Measurements from ENCODE around the gene ZNF32. TPM values are rescaled to one million over a fixed set of nuclear protein-coding genes. Genes with fewer than 3 reads are reported as not detected.

Gene ZNF32
- polyA plus RNA-seq, 1 donor from 2014 or later: 162 TPM

DNA sequence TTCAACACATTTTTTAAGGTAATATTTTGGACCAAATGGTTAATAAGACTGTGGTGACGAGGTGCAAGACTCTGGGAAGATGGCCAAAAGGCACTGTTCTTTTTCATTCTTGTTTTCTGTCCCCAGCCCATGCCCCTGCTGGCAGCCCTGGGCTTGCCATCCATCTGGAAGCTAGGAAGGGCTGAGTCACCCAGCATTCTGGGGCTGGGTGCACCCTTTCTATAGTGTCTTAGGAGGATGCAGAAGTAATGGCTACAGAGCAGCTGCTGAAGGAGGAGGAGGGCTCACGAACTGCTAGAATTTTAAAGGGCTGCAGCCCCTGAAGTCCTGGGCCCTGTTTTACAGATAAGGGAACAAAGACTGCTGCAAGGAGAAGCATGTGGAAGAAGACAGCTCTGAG lies 42.8 kb upstream of the ZNF32 start:
- Histone ChIP-seq H3K4me3 (ENCODE audit: low read length) (no peak overlapping the region), H3K4me2 (ENCODE audit: low read length) (no peak overlapping the region), H3F3A (ENCODE audit: insufficient read depth, low read length, poor library complexity, severe bottlenecking) (no peaks in the 10 kb centered on the region), H3K27ac (ENCODE audit: low read length) (no peak overlapping the region), H3K27me3 (ENCODE audit: insufficient read depth, low read depth, low read length) (peaks cover 16% of the 10 kb centered on the region), H3K9me2 (ENCODE audit: insufficient read depth, low read length) (no peaks in the 10 kb centered on the region), H2AFZ (ENCODE audit: low read depth, low read length) (no peak overlapping the region), H4K20me1 (ENCODE audit: insufficient read depth) (no peaks in the 10 kb centered on the region), H3K36me3 (ENCODE audit: insufficient read depth, low read length) (no peaks in the 10 kb centered on the region), H3K9me3 (ENCODE audit: low read length) (no peaks in the 10 kb centered on the region), H3K9ac (ENCODE audit: low read length) (no peak overlapping the region), H3K79me2 (replicated peaks; ENCODE audit: insufficient read depth, low read length) (no peaks in the 10 kb centered on the region)
- TF ChIP-seq EP300 (conservative IDR thresholded peaks at IDR 0.05; ENCODE audit: poor library complexity, severe bottlenecking) (no peak), POLR2AphosphoS5 (IDR thresholded peaks at IDR 0.05) (no peak), EZH2 (IDR thresholded peaks at IDR 0.05; ENCODE audit: borderline replicate concordance, insufficient read depth, low read length, poor library complexity, severe bottlenecking) (no peak), TAF1 (IDR thresholded peaks at IDR 0.05; ENCODE audit: low read depth) (no peak), CTCF (IDR thresholded peaks at IDR 0.05; ENCODE audit: poor library complexity, severe bottlenecking) (no peak), RAD21 (conservative IDR thresholded peaks at IDR 0.05) (no peak), SMC3 (conservative IDR thresholded peaks at IDR 0.05; ENCODE audit: poor library complexity) (no peak), MXI1 (conservative IDR thresholded peaks at IDR 0.05; ENCODE audit: poor library complexity, severe bottlenecking) (no peak)
- TF ChIP-seq, protein P1, sequence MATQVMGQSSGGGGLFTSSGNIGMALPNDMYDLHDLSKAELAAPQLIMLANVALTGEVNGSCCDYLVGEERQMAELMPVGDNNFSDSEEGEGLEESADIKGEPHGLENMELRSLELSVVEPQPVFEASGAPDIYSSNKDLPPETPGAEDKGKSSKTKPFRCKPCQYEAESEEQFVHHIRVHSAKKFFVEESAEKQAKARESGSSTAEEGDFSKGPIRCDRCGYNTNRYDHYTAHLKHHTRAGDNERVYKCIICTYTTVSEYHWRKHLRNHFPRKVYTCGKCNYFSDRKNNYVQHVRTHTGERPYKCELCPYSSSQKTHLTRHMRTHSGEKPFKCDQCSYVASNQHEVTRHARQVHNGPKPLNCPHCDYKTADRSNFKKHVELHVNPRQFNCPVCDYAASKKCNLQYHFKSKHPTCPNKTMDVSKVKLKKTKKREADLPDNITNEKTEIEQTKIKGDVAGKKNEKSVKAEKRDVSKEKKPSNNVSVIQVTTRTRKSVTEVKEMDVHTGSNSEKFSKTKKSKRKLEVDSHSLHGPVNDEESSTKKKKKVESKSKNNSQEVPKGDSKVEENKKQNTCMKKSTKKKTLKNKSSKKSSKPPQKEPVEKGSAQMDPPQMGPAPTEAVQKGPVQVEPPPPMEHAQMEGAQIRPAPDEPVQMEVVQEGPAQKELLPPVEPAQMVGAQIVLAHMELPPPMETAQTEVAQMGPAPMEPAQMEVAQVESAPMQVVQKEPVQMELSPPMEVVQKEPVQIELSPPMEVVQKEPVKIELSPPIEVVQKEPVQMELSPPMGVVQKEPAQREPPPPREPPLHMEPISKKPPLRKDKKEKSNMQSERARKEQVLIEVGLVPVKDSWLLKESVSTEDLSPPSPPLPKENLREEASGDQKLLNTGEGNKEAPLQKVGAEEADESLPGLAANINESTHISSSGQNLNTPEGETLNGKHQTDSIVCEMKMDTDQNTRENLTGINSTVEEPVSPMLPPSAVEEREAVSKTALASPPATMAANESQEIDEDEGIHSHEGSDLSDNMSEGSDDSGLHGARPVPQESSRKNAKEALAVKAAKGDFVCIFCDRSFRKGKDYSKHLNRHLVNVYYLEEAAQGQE (IDR thresholded peaks at IDR 0.05; ENCODE audit: borderline replicate concordance): no peak

GRCh38 chr10:43689955-43690771 lies 41.5 kb upstream of the ZNF32 start:
- Histone ChIP-seq H2AFZ (ENCODE audit: low read depth, low read length) (peak overlapping the region; percentile 80), H3K36me3 (ENCODE audit: insufficient read depth, low read length) (no peaks in the 10 kb centered on the region), H3K79me2 (replicated peaks; ENCODE audit: insufficient read depth, low read length) (no peaks in the 10 kb centered on the region), H3K9me2 (ENCODE audit: insufficient read depth, low read length) (no peaks in the 10 kb centered on the region), H3K9me3 (ENCODE audit: low read length) (no peaks in the 10 kb centered on the region), H3K4me3 (ENCODE audit: low read length) (peak overlapping the region; percentile 92), H3K9ac (ENCODE audit: low read length) (peak overlapping the region; percentile 81), H3K27me3 (ENCODE audit: insufficient read depth, low read depth, low read length) (peaks cover 16% of the 10 kb centered on the region), H4K20me1 (ENCODE audit: insufficient read depth) (no peaks in the 10 kb centered on the region), H3F3A (ENCODE audit: insufficient read depth, low read length, poor library complexity, severe bottlenecking) (no peaks in the 10 kb centered on the region), H3K4me2 (ENCODE audit: low read length) (peak overlapping the region; percentile 86), H3K27ac (ENCODE audit: low read length) (peak overlapping the region; percentile 59)
- TF ChIP-seq POLR2AphosphoS5 (IDR thresholded peaks at IDR 0.05) (peak; percentile 72), EP300 (conservative IDR thresholded peaks at IDR 0.05; ENCODE audit: poor library complexity, severe bottlenecking) (peak; percentile 31), TAF1 (IDR thresholded peaks at IDR 0.05; ENCODE audit: low read depth) (no peak), RAD21 (conservative IDR thresholded peaks at IDR 0.05) (peak; percentile 90), EZH2 (IDR thresholded peaks at IDR 0.05; ENCODE audit: borderline replicate concordance, insufficient read depth, low read length, poor library complexity, severe bottlenecking) (no peak), CTCF (IDR thresholded peaks at IDR 0.05; ENCODE audit: poor library complexity, severe bottlenecking) (peak; percentile 98), SMC3 (conservative IDR thresholded peaks at IDR 0.05; ENCODE audit: poor library complexity) (peak; percentile 94), MXI1 (conservative IDR thresholded peaks at IDR 0.05; ENCODE audit: poor library complexity, severe bottlenecking) (peak; percentile 57)
- TF ChIP-seq, protein P1 (IDR thresholded peaks at IDR 0.05; ENCODE audit: borderline replicate concordance): no peak

Data from neural cell (in vitro differentiated cells).